ENCODE measurements around the gene CWC15.
"Not testable (repeated sequence)": the region's sequence is repeated elsewhere in the genome, so short reads cannot be mapped to it uniquely, and the experiment has no call there.

The CWC15 gene

GRCh38 chr11:94973099-94973968, at the start of gene CWC15, which contains the start of gene KDM4D:
CWC15 (minus strand) TSS chr11:94973556; CDS start chr11:94972185, 1,371 bp downstream.
KDM4D (plus strand) TSS chr11:94973709; CDS start chr11:94997373, 23,664 bp downstream.
- DNase-seq, result peak; percentile 77

DNA sequence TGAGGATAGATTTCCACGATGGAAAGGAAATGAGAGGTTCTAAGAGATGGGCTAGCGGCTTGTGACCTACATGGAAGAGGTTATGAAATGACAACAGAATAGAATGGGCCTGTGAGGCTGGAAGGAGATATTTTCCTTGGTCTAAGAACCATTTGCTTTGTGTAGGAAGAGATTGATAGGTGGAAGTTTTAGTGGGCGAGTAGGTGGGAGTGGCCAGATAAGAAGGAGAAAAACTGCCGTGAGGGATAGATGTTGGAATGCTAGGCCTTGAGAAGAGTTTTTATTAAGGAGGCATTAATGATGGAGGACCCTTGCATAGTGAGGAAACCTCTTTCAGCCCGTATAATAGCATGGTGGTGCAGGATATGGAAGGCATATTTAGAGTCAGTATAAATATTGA, 48.1 kb upstream of the CWC15 start:
- not testable (repeated sequence) for DNase-seq

GRCh38 chr11:95016139-95016538, 42.8 kb upstream of the CWC15 start:
- no peak for DNase-seq

GRCh38 chr11:95014184-95014821, 40.9 kb upstream of the CWC15 start:
- DNase-seq, result no peak

- DNase-seq, result no peak
Measured at GRCh38 chr11:95011376-95011775, 38.0 kb upstream of the CWC15 start.

DNA sequence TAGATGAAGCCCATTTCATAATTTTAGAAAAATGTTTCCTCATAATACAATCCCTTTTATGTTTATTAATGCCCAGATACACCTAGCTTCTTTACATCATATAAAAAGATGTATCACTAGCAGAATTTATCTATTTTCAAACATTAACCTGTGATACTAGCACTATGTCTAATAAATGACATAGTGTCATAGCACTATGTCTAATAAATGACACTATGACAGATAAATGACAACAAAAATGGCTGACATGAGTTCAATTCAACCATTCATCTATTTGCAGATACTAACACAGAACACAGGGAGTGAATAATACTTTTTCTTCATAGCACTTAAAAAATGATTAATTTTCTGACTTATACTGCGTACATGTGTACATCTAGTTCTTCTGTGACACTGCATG, 32.3 kb upstream of the CWC15 start:
- DNase-seq, result no peak

GRCh38 chr11:95003716-95004115, 30.4 kb upstream of the CWC15 start:
- DNase-seq, result no peak

GRCh38 chr11:94998285-94998684, 24.9 kb upstream of the CWC15 start:
- DNase-seq, result no peak

DNA sequence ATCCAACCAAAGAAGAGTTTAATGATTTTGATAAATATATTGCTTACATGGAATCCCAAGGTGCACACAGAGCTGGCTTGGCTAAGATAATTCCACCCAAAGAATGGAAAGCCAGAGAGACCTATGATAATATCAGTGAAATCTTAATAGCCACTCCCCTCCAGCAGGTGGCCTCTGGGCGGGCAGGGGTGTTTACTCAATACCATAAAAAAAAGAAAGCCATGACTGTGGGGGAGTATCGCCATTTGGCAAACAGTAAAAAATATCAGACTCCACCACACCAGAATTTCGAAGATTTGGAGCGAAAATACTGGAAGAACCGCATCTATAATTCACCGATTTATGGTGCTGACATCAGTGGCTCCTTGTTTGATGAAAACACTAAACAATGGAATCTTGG, 24.1 kb upstream of the CWC15 start:
- DNase-seq, result no peak

DNA sequence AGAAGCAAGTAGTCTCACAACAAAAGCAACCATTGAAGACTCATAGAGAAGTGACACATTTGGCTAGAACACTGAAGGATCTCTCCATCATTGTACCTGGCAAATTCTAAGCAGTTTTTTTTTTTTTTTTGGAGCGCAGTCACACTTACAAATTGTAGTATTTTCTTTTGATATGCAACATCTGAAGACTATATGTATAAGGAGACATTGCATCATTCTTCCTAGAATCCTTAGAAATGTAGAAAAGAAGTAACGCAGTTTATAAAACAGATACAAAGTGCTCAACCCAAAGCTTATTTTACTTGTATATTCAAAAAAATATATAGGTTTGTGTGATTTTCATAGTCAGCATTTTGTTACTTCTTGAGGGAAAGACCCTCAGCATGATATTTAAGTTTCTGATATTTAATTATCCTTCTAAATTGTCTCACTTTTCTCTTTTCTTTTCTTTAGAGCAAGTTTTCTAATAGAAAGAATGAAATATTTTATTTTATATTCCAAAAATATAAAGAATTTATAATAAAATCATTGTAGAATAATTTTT, 20.1 kb upstream of the CWC15 start:
- no peak for DNase-seq

GRCh38 chr11:94988748-94989147, 15.4 kb upstream of the CWC15 start:
- no peak for DNase-seq

DNA sequence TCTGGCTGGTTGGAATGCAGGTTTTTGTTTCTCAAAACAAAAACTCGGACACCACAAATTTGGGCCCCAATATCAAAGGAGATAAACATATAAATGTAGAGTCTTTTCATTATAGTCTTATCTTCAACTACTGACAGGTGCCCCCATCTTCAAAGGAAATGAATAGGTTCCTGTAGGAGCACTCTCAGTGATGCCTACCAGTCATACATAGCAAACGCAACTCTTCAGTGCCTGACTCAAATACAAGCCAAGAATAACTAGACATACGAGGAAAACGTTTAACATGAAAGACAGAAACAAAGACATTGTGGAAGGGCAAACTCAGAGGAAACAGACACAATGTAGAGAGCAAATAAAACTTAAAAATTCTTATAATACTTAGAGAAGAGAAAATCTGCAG, 14.0 kb upstream of the CWC15 start:
- DNase-seq, result no peak

- DNase-seq, result no peak
Measured at GRCh38 chr11:94975599-94975998, 2.2 kb upstream of the CWC15 start.

DNA sequence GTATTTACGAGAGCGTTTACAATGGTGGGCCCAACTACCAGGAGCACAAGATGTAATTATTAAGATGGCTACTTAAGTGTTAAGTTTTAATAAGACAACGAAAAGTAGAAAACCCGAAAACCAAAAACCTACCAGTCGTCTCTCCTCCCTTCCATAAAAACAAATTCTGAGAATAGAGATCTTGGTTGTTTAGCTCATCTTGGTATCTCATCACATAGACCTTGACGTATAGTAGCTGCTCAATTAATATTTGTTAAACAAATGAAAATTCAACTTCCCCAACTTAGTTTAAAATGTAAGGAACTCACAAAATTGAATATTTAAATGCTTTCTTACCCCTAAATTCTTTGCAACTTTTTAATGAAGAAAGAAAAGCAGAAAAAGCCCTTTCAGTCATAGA, 822 bp upstream of the CWC15 start:
- no peak for DNase-seq

DNA sequence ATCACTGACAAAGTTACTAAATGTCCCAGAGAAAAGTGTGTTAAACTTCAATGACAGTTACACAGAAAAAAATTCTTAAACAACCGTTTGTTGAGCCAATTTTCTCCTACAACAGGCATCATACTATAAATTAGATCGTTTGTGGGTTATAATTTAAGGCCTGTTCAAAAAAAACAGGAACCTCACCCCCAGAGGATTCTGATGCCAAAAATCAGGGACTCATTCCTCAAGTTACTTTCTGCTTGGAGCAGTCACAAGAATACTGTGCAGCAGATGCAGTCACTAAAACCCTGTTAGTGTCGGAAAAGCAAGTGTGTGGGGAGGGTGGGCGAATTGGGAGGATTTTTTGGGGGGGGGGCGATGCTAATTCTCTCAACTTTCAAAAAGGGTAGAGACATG, 657 bp downstream of the CWC15 start:
- DNase-seq, result no peak

DNA sequence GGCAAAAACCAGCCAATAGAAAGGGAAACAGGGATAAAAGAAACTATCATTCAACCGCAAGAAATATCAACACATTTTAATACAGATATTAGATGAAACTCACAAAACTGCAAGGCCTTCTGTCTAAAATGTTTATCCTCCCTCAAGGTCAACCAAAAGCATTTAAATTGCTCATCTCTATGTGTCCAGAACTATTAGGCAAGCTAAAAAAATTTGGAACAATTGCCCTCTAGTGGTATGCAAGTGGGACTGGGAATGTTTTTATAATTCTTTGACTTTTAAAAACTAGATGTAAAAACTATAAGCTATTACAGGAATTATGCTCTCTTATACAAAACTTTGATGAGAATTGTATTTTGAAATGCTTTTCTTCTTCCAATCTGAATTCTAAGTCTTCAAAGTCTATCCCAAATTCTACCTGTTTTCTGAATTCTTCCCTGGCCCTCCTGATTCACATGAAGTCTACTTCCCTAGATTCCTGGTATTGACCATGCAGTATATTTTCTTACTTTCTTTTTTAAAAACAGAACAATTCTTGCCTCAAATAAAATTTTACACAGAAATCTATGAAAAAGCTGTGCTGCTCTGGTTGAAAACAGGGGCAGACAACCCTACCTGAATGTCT, 4.9 kb downstream of the CWC15 start:
- no peak for DNase-seq

DNA sequence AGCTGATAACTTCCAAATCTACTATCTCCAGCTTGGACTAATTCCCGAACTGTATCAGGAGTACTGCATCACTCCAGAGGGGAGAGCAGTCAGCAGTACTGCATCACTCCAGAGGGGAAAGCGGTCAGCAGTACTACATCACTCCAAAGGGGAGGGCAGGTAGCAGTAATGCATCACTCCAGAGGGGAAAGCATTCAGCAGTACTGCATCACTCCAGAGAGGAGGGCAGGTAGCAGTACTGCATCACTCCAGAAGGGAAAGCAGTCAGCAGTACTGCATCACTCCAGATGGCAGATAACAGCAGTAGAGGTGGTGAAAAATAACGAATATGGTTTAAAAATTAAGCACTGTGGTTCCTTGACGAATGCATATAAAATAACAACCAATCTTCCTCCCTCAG, 8.4 kb downstream of the CWC15 start:
- no peak for DNase-seq

GRCh38 chr11:94961255-94961654, 12.1 kb downstream of the CWC15 start:
- no peak for DNase-seq

DNA sequence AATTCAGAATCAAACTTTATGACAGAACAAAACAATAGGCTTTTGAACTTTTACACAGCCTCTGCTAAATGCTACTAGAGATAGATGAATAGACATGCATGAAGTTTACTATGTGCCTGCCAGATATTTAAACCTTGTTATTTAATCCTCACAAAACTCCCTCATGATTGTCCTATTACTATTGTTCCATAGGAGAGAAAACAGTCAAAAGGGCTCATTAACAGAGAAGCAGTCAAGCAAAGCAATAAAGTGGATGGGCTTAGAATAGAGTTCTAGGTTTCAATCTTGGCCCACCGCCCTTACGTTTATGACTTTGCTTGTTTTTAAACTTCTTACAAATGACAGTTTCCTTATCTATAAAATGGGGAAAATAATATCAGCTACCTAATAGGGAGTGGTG, 12.9 kb downstream of the CWC15 start:
- no peak for DNase-seq

DNA sequence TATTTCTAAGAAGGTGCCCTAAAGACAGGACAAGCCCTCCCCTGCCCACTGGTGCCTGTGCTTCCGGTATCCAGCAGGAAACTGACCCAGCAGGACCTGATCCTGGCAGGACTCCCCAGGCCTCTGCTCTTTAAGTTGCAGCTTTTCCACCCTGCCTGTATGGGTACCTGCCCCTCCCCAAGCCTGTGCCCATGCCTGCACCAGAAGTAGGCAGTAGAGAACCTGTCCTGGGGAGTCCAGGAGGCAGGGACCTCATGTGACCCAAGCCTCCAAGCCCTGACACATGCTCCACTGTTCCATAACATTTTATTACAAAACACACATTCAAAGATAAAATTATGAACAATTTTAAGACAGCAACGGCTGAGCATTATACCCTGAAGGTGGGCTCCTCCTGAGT, 14.2 kb downstream of the CWC15 start:
- no peak for DNase-seq

- no peak for DNase-seq
Measured at GRCh38 chr11:94958121-94958696, 15.1 kb downstream of the CWC15 start.

DNA sequence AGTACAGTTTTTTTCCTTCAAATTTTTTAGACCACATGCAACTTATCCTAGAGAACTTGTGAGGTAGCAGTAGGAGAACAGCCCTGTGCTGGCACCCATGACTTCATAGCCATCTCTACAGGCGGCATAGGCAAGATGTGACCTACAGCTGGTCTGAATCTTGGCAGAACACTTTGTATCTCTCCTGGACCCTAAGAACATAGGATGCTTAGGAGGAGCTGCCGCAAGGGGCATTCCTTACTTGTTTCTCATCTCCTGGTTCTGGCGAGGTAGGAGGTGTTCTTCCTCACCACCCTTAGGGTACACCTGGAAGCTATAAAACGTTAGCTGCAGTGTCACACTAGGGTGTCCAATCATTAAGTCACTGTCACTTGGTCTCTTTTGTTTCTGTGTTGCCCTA, 16.4 kb downstream of the CWC15 start:
- DNase-seq, result no peak

DNA sequence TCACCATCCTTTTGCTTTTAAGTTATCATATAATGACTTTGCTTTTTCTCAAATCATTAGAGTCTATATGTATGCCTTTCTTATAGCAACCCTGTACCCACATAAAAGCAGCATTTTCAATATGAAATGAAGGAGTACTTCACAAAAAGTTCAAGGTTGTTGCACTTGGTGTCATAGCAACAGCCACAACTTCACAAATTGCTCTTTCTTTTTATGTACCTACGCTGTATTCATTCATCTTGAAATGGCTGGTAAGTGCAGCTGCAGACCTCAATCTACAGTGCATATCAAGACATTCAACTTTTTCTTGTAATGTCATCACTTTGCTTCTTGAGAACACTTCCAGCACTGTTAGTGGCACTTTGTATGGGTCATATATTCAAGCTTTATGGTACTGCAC, 18.6 kb downstream of the CWC15 start:
- no peak for DNase-seq
